Ovary (tissue), 3 donors: ENCODE data around the gene DLAT.
"Not testable (repeated sequence)": the region's sequence is repeated elsewhere in the genome, so short reads cannot be mapped to it uniquely, and the experiment has no call there.

Experiments
- CTCF ChIP-seq, 3 donors: fragments of 450-650 bp in 2 of 3; fragments of 200-600 bp in 1 of 3; IDR thresholded peaks; one replicate each; pipeline versions ENCODE4 v1.5.1 to v1.8.0; 2016 to 2022; ENCODE audit warnings: antibody characterized with exemption in 3 of 3, mild to moderate bottlenecking in 1 of 3
- POLR2A ChIP-seq: fragments of 450-650 bp; IDR thresholded peaks from one replicate; pipeline ENCODE4 v1.6.1; 2017; ENCODE audit warnings: antibody characterized with exemption, mild to moderate bottlenecking, moderate library complexity
- donor health status: DM: no; HTN: no; CAD: no.

DNA sequence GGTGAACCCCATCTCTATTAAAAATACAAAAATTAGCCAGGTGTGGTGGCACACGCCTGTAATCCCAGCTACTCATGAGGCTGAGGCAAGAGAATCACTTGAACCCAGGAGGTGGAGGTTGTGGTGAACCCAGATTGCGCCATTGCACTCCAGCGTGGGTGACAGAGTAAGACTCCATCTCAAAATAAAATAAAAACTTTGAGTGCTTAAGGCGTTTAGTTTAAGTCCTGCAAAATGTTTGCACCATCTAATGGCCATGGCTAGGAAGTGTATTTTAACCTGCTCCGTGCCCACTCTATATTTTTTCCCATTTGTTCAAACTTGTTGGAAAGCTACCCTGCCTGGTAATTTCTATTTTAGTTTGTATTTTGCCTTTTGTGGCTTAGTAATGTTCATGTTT lies 28.5 kb upstream of the DLAT start:
- TF ChIP-seq CTCF (IDR thresholded peaks at IDR 0.05): peak in 2 of 3 donors; percentile 13 to 52
- TF ChIP-seq POLR2A: not testable (repeated sequence)
